Prostate gland (tissue), 2 donors: ENCODE measurements around the gene IFT25.
A peak's percentile ranks its signal among the peaks of the same experiment; 100 is the strongest.

Experiments used
- POLR2A ChIP-seq: fragments of 450-650 bp; IDR thresholded peaks from one replicate; pipeline ENCODE4 v1.6.1; 2016; ENCODE audit warnings: antibody characterized with exemption, mild to moderate bottlenecking
- POLR2AphosphoS5 ChIP-seq: sonication (generic); formaldehyde crosslinking; IDR thresholded peaks from one replicate; pipeline ENCODE4 v1.6.1; 2017; ENCODE audit warnings: antibody characterized with exemption
- TF ChIP-seq, protein P1 (sequence below), 4 experiments: fragments of 200-600 bp in 2 of 4; fragments of 450-650 bp in 2 of 4; sonication (generic) in 2 of 4; IDR thresholded peaks; 1 replicate in 3 of 4; 2 replicates in 1 of 4; pipeline ENCODE4 v1.5.1; 2016 to 2019; ENCODE audit warnings: antibody characterized with exemption in 4 of 4, mild to moderate bottlenecking in 2 of 4, moderate library complexity in 2 of 4

DNA sequence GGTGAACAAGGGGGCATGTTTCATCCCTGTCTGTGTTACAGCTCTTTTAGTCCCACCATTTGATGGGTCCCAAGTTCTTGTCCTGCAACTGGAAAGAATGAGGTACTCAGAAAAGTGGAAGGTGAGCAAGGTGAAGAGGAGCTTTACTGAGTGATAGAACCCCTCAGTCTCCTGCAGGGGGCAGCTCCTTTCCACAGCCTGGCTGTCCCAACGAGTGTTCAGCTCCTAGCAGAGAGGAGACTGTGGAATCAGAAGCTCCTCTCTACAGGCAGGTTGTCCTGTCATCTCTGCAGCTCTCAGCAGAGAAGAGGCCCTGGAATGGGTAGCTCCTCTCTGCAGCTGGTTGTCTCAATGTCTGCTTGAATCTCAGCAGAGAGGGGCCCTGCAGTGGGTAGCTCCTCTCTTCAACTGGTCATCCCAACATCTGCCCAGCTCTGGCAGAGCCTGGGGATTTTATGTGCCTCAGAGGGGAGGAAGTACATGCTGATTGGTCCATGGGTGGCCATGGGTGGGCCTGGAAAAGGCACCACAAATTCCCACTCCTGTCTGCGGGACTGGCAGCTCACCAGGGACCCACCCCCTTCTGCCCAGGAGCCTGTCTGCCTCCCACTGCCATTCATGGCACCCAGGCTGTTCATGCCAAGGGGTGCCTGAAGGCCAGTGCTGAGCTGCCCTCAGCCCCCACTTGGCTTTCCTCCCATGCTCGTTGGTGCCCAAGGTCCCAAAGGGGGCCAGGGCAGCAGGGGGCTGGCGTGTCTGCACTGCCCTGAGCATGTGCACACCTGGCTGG, 46.8 kb upstream of the IFT25 start:
- TF ChIP-seq POLR2AphosphoS5 (no peak), POLR2A (no peak)
- TF ChIP-seq, protein P1, sequence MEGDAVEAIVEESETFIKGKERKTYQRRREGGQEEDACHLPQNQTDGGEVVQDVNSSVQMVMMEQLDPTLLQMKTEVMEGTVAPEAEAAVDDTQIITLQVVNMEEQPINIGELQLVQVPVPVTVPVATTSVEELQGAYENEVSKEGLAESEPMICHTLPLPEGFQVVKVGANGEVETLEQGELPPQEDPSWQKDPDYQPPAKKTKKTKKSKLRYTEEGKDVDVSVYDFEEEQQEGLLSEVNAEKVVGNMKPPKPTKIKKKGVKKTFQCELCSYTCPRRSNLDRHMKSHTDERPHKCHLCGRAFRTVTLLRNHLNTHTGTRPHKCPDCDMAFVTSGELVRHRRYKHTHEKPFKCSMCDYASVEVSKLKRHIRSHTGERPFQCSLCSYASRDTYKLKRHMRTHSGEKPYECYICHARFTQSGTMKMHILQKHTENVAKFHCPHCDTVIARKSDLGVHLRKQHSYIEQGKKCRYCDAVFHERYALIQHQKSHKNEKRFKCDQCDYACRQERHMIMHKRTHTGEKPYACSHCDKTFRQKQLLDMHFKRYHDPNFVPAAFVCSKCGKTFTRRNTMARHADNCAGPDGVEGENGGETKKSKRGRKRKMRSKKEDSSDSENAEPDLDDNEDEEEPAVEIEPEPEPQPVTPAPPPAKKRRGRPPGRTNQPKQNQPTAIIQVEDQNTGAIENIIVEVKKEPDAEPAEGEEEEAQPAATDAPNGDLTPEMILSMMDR (IDR thresholded peaks at IDR 0.05) = peak in 2 of 4 experiments; percentile 30 to 32
